HepG2 (cell line): ENCODE data around the gene ABHD10.

Source experiments
- ETV6 ChIP-seq: sonication (generic); formaldehyde crosslinking; conservative IDR thresholded peaks from 2 replicates; pipeline ENCODE4 v1.4.0; 2020; ENCODE audit warnings: missing genetic modification reagents
- FOSL2 ChIP-seq: sonication (generic); formaldehyde crosslinking; IDR thresholded peaks from 2 replicates; pipeline ENCODE4 v1.4.0; 2020; ENCODE audit warnings: missing genetic modification reagents
- KDM1A ChIP-seq: IDR thresholded peaks from 2 replicates; pipeline ENCODE4 v1.6.1; 2016; ENCODE audit warnings: missing compliant biosample characterization
- MXI1 ChIP-seq: IDR thresholded peaks from 3 replicates; pipeline ENCODE4 v1.6.1; 2012; ENCODE audit warnings: low read depth, low read length, inconsistent platforms, borderline replicate concordance
- NR3C1 ChIP-seq: sonication (generic); formaldehyde crosslinking; IDR thresholded peaks from 2 replicates; pipeline ENCODE4 v1.4.0; 2020; ENCODE audit warnings: missing genetic modification reagents
- SP1 ChIP-seq, 2 experiments: fragments of 450-650 bp in 1 of 2; sonication (generic) in 1 of 2; formaldehyde crosslinking in 1 of 2; IDR thresholded peaks; 2 replicates each; pipeline versions ENCODE4 v1.4.0 to v1.6.1; 2016 to 2020; ENCODE audit warnings: missing genetic modification reagents in 1 of 2
- ZFP41 ChIP-seq: sonication (generic); formaldehyde crosslinking; IDR thresholded peaks from 2 replicates; pipeline ENCODE4 v1.4.0; 2020; ENCODE audit warnings: mild to moderate bottlenecking, missing genetic modification reagents, borderline replicate concordance
- ZNF121 ChIP-seq: sonication (generic); formaldehyde crosslinking; IDR thresholded peaks from 2 replicates; pipeline ENCODE4 v1.5.0; 2020; ENCODE audit warnings: mild to moderate bottlenecking, missing genetic modification reagents
- ZNF274 ChIP-seq: sonication (generic); formaldehyde crosslinking; IDR thresholded peaks from 2 replicates; pipeline ENCODE4 v1.5.1; 2020; ENCODE audit warnings: mild to moderate bottlenecking, missing genetic modification reagents
- ZNF577 ChIP-seq: sonication (generic); formaldehyde crosslinking; IDR thresholded peaks from 2 replicates; pipeline ENCODE4 v1.4.0; 2020; ENCODE audit warnings: mild to moderate bottlenecking, low read depth, missing genetic modification reagents, borderline replicate concordance
- ZNF629 ChIP-seq: sonication (generic); formaldehyde crosslinking; conservative IDR thresholded peaks from 2 replicates; pipeline ENCODE4 v1.5.0; 2020; ENCODE audit warnings: missing genetic modification reagents
- ZNF891 ChIP-seq: sonication (generic); formaldehyde crosslinking; IDR thresholded peaks from 2 replicates; pipeline ENCODE4 v1.5.0; 2020; ENCODE audit warnings: mild to moderate bottlenecking, missing genetic modification reagents
- TF ChIP-seq, protein P1 (sequence below): sonication (generic); formaldehyde crosslinking; IDR thresholded peaks from 2 replicates; pipeline ENCODE4 v1.5.0; 2020; ENCODE audit warnings: mild to moderate bottlenecking, missing genetic modification reagents, moderate library complexity
- TF ChIP-seq, protein P2 (sequence below): IDR thresholded peaks from 2 replicates; pipeline ENCODE4 v1.6.1; 2012; ENCODE audit warnings: low read depth, low read length, improper control_type of control experiment

DNA sequence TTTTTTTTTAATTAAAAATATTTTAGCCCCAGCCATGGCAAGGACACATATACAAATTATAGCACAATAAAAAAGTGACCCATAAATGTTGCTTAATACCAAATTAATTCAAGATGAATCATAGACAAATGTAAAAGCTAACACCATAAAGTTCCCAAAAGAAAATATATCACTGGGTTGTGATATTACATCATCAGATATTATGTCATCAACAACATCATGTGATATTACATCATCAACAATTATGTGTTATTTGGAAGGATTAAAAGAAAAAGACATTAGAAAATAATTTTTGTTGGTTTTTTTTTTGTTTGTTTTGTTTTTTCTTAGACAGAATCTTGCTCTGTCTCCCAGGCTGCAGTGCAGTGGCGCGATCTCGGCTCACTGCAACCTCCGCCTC is 34.5 kb upstream of the ABHD10 start:
- TF ChIP-seq SP1 (IDR thresholded peaks at IDR 0.05) (no peak), SP1 (CRISPR knock-in tag; IDR thresholded peaks at IDR 0.05) (no peak), ZFP41 (CRISPR knock-in tag) (no peak), KDM1A (CRISPR knock-in tag) (no peak), ZNF577 (CRISPR knock-in tag) (no peak), FOSL2 (CRISPR knock-in tag) (no peak), ZNF274 (CRISPR knock-in tag) (no peak), ZNF121 (no peak), ZNF891 (CRISPR knock-in tag) (no peak), NR3C1 (CRISPR knock-in tag) (no peak), ZNF629 (no peak), ETV6 (CRISPR knock-in tag) (no peak), MXI1 (no peak)
- TF ChIP-seq, protein P1, sequence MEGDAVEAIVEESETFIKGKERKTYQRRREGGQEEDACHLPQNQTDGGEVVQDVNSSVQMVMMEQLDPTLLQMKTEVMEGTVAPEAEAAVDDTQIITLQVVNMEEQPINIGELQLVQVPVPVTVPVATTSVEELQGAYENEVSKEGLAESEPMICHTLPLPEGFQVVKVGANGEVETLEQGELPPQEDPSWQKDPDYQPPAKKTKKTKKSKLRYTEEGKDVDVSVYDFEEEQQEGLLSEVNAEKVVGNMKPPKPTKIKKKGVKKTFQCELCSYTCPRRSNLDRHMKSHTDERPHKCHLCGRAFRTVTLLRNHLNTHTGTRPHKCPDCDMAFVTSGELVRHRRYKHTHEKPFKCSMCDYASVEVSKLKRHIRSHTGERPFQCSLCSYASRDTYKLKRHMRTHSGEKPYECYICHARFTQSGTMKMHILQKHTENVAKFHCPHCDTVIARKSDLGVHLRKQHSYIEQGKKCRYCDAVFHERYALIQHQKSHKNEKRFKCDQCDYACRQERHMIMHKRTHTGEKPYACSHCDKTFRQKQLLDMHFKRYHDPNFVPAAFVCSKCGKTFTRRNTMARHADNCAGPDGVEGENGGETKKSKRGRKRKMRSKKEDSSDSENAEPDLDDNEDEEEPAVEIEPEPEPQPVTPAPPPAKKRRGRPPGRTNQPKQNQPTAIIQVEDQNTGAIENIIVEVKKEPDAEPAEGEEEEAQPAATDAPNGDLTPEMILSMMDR (CRISPR knock-in tag), result no peak
- TF ChIP-seq, protein P2, sequence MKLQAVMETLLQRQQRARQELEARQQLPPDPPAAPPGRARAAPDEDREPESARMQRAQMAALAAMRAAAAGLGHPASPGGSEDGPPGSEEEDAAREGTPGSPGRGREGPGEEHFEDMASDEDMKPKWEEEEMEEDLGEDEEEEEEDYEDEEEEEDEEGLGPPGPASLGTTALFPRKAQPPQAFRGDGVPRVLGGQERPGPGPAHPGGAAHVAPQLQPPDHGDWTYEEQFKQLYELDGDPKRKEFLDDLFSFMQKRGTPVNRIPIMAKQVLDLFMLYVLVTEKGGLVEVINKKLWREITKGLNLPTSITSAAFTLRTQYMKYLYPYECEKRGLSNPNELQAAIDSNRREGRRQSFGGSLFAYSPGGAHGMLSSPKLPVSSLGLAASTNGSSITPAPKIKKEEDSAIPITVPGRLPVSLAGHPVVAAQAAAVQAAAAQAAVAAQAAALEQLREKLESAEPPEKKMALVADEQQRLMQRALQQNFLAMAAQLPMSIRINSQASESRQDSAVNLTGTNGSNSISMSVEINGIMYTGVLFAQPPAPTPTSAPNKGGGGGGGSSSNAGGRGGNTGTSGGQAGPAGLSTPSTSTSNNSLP, result no peak
